ENCODE measurements around the gene NTM.

- TF ChIP-seq CTCF (IDR thresholded peaks at IDR 0.05; ENCODE audit: poor library complexity) (peak; percentile 98), EZH2 (IDR thresholded peaks at IDR 0.05; ENCODE audit: borderline replicate concordance) (no peak)
Measured at GRCh38 chr11:131694526-131695424, 324.4 kb downstream of the NTM start.

Measured in hepatocyte (in vitro differentiated cells).